Gastroesophageal sphincter (tissue), 4 donors: ENCODE data around the gene INPP5A. TPM values are rescaled to one million over a fixed set of nuclear protein-coding genes. Genes with fewer than 3 reads are reported as not detected.

ENCODE experiments used
- ATAC-seq: fragments of 150-250 bp; one replicate; pipeline ENCODE4 v1.9.1; 2016; ENCODE audit warnings: mild to moderate bottlenecking, moderate library complexity
- H3K27ac ChIP-seq, 4 donors: fragments of 200-600 bp; sonication (generic) in 3 of 4; 1 replicate in 3 of 4; 2 replicates in 1 of 4; pipeline ENCODE4 v1.5.1; 2016 to 2019
- H3K27me3 ChIP-seq: fragments of 200-600 bp; sonication (generic); one replicate; pipeline ENCODE4 v1.5.1; 2019
- H3K36me3 ChIP-seq, 2 donors: fragments of 200-600 bp; sonication (generic); one replicate each; pipeline ENCODE4 v1.5.1; 2019; ENCODE audit warnings: control low read depth in 1 of 2
- H3K4me1 ChIP-seq, 3 donors: fragments of 200-600 bp; sonication (generic); 1 replicate in 2 of 3; 2 replicates in 1 of 3; pipeline ENCODE4 v1.5.1; 2016 to 2019; ENCODE audit warnings: control low read depth in 2 of 3
- H3K4me3 ChIP-seq, 2 donors: fragments of 200-600 bp; sonication (generic); one replicate each; pipeline ENCODE4 v1.5.1; 2019; ENCODE audit warnings: mild to moderate bottlenecking in 1 of 2, moderate library complexity in 1 of 2
- H3K9me3 ChIP-seq, 3 donors: fragments of 200-600 bp; sonication (generic); one replicate each; pipeline ENCODE4 v1.5.1; 2017 to 2019; ENCODE audit warnings: control low read depth in 2 of 3
- EP300 ChIP-seq: sonication (generic); formaldehyde crosslinking; IDR thresholded peaks from one replicate; pipeline ENCODE4 v1.6.1; 2017; ENCODE audit warnings: antibody characterized with exemption, mild to moderate bottlenecking
- POLR2A ChIP-seq, 2 donors: fragments of 450-650 bp; IDR thresholded peaks; one replicate each; pipeline ENCODE4 v1.6.1; 2017; ENCODE audit warnings: antibody characterized with exemption in 2 of 2, mild to moderate bottlenecking in 2 of 2, moderate library complexity in 1 of 2
- POLR2AphosphoS5 ChIP-seq: sonication (generic); formaldehyde crosslinking; IDR thresholded peaks from one replicate; pipeline ENCODE4 v1.6.1; 2017; ENCODE audit warnings: antibody characterized with exemption
- WGBS, 2 donors: methylation state at CpG; one replicate each; pipeline ENCODE4 v1.1.5; 2018; ENCODE audit warnings: low coverage in 1 of 2; 5-methylcytosine and 5-hydroxymethylcytosine counted together
- total RNA-seq, 4 donors: library from RNA; depleted of rRNA; stranded (reverse); fragments of >200 nt; gene quantifications; one replicate each; pipeline ENCODE4 v1.1.0, GENCODE V29; 2016
- TF ChIP-seq, protein P1 (sequence below), 4 experiments: fragments of 200-600 bp in 2 of 4; fragments of 450-650 bp in 2 of 4; sonication (generic) in 1 of 4; IDR thresholded peaks; one replicate each; pipeline ENCODE4 v1.5.1; 2017 to 2019; ENCODE audit warnings: antibody characterized with exemption in 4 of 4, mild to moderate bottlenecking in 2 of 4, moderate library complexity in 2 of 4

The INPP5A gene
- total RNA-seq, 4 donors from 2014 or later: 111 to 288 (median 215) TPM

DNA sequence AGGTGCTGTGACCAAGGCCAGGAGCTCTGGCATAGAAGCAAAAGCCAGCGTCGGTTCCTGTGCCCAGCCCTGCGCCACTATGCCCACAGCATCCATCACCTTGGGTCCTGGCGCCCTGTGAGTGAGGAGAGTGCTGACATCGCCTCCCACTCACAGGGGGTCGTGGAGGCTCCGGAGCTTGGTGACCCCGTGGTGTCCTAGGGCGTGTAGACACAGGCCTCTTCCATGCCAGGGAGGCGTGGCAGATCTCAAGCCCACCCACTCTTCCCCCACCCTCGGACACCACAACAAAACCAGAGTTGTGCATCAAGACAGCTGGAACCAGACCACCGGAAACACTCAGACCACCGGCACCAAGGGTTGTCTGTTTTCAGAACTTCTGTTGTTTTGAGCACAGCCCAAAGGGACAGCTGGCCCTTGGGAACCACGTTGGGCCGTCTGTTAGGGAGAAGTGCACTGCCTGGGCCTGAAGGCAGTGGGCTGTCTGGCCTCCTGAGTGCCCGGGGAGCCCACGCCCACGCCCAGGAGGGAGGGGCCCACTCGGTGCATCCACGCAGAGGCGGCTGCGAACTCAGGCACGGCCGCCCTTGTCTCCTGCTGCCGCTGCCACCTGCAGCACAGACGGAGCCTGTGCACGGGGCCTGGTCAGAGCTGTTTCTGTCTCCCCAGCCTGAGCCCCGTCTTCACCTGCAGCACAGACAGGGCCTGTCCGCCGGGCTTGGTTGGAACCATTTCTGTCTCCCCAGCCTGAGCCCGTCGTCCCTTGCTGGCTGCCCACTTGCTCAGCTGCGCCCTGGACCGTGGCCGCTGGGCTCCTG, 106.3 kb downstream of the INPP5A start:
- no peak for TF ChIP-seq EP300
- TF ChIP-seq, protein P1, sequence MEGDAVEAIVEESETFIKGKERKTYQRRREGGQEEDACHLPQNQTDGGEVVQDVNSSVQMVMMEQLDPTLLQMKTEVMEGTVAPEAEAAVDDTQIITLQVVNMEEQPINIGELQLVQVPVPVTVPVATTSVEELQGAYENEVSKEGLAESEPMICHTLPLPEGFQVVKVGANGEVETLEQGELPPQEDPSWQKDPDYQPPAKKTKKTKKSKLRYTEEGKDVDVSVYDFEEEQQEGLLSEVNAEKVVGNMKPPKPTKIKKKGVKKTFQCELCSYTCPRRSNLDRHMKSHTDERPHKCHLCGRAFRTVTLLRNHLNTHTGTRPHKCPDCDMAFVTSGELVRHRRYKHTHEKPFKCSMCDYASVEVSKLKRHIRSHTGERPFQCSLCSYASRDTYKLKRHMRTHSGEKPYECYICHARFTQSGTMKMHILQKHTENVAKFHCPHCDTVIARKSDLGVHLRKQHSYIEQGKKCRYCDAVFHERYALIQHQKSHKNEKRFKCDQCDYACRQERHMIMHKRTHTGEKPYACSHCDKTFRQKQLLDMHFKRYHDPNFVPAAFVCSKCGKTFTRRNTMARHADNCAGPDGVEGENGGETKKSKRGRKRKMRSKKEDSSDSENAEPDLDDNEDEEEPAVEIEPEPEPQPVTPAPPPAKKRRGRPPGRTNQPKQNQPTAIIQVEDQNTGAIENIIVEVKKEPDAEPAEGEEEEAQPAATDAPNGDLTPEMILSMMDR (IDR thresholded peaks at IDR 0.05): peak in 1 of 4 experiments; percentile 21
- Histone ChIP-seq H3K4me1 (peaks cover 0 to 95% (median 17%) of the 10 kb centered on the region in 3 donors), H3K4me3 (no peak overlapping the region), H3K9me3 (no peaks in the 10 kb centered on the region), H3K36me3 (peaks cover 0 to 17% of the 10 kb centered on the region in 2 donors), H3K27me3 (no peaks in the 10 kb centered on the region), H3K27ac (peak overlapping the region in 3 of 4 donors; percentile 86 to 98 (median 96))
- ATAC-seq: no peak
- no CpG with 5 or more reads among the region's 35 CpGs for WGBS, 2 donors

DNA sequence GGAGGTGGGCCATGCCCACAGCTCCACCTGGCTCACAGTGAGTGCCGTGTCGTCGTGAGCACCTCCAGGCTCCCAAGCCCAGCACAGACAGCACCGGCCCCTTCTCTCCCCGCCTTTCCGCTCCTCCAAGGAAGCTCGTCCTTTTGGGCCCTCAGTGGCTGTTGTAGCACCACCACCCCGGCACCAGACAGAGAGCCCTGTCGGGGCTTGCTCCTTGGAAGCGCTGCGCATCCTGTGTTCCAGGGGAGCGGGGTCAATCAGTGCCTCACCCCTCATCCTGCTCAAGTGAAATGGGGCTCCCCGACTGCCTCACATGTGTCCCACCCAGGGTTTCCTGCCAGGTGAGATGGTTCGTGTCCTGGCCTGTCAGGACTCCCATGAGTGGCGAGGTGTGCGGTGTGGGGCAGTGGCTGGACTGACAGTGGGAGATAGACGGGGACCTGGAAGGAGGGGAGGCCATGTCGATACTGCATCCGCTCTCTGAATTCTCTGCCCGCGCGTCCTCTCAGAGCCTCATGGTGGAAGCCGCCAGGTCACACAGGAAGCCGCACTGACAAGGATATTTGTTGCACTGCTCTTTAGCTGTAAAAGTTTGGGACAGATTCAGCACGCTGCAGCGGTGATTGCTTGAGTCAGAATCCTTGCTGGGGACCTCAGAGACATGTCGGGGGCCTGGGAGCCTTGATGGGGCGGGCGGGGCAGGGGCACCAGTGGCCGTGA, 107.1 kb downstream of the INPP5A start:
- WGBS, 2 donors: 93 to 100% methylated on average over 1 to 5 of the region's 30 CpGs
- Histone ChIP-seq H3K27me3 (no peaks in the 10 kb centered on the region), H3K9me3 (no peaks in the 10 kb centered on the region), H3K36me3 (peaks cover 0 to 19% of the 10 kb centered on the region in 2 donors), H3K27ac (peak overlapping the region in 3 of 4 donors; percentile 86 to 98 (median 96)), H3K4me3 (no peak overlapping the region), H3K4me1 (peaks cover 0 to 96% (median 17%) of the 10 kb centered on the region in 3 donors)
- ATAC-seq: no peak
- TF ChIP-seq POLR2A (IDR thresholded peaks at IDR 0.05) (no peak), EP300 (no peak), POLR2AphosphoS5 (no peak)
- TF ChIP-seq, protein P1 (IDR thresholded peaks at IDR 0.05): no peak

DNA sequence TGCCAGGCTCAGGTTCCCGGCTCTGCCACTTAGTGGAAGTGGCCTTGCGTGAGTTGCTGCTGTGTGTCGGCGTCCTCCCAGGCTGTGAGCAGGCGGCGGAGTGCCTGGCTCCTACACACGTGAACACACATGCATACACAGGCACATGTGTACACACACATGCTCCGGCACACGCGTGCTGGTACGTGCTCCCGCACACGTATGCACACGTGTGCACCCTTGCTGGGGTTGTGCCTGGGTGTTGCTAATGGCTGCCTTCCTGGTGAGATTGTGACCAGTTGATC, 107.6 kb downstream of the INPP5A start:
- no peaks in the 10 kb centered on the region for H3K9me3 ChIP-seq
- peaks cover 0 to 24% of the 10 kb centered on the region in 2 donors for H3K36me3 ChIP-seq
- no peak for TF ChIP-seq POLR2A (IDR thresholded peaks at IDR 0.05)
- no peak for TF ChIP-seq POLR2AphosphoS5
- TF ChIP-seq, protein P1 (IDR thresholded peaks at IDR 0.05): no peak
- no peak for TF ChIP-seq EP300
- H3K4me1 ChIP-seq: peaks cover 0 to 96% (median 17%) of the 10 kb centered on the region in 3 donors
- no peaks in the 10 kb centered on the region for H3K27me3 ChIP-seq
- H3K27ac ChIP-seq: peak overlapping the region in 3 of 4 donors; percentile 86 to 98 (median 96)
- no peak overlapping the region for H3K4me3 ChIP-seq
- 81% methylated on average over 7 of the region's 14 CpGs; no CpG with 5 or more reads in 1 of the 2 donors for WGBS, 2 donors
- ATAC-seq: no peak

DNA sequence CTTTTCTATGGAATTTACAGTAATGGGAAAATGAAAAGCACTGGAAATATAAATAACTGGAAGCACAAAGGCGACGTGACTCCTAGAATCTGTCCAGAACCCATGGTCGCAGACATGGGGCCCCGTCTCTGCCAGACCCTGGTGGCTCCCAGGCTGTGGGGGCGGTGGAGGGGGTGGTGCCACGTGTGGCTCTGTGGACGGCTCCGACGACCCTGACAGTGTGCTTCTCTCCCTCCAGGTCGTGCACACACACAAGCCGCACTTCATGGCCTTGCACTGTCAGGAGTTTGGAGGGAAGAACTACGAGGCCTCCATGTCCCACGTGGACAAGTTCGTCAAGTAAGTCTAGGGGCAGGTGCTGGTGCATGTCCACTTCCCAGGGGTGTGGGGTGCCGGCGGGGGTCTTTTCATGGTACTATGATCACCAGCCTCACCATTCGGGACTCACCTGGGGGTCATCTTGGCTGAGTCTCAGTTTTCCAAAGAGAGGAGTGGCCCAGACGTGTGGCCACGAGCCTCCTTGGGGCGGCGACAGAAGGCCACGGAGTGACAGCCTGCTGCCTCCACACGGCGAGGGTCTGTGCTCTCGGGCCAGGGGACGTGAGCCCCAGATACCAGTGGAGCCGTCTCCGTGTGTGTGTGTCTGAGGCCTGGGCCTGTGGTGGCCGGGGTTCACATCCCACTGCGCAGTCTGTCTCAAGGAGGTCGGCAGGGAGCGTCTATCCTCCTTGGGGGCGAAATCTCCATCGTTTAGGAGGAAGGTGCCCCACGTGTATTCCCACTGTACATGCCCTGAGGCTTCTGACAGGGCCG, 108.2 kb downstream of the INPP5A start:
- Histone ChIP-seq H3K4me1 (peaks cover 0 to 89% (median 17%) of the 10 kb centered on the region in 3 donors), H3K4me3 (no peak overlapping the region), H3K9me3 (no peaks in the 10 kb centered on the region), H3K36me3 (peaks cover 0 to 31% of the 10 kb centered on the region in 2 donors), H3K27me3 (no peaks in the 10 kb centered on the region), H3K27ac (peak overlapping the region in 3 of 4 donors; percentile 17 to 98 (median 96))
- no peak for ATAC-seq
- no peak for TF ChIP-seq EP300
- TF ChIP-seq, protein P1 (IDR thresholded peaks at IDR 0.05): no peak
- TF ChIP-seq POLR2A (IDR thresholded peaks at IDR 0.05): no peak
- TF ChIP-seq POLR2AphosphoS5: no peak
- WGBS, 2 donors: 35 to 76% methylated on average over 2 to 17 of the region's 36 CpGs
